ENCODE results near the gene GGTA1. TPM values are rescaled to one million over a fixed set of nuclear protein-coding genes. Genes with fewer than 3 reads are reported as not detected.

The GGTA1 gene
- total and polyA plus RNA-seq, 9 of the 15 experiments (the other 6 are each of a cell fraction or from before 2014, with no cell fraction given), result 0.04 to 0.15 TPM; not detected in 7

GRCh38 chr9:121445986-121446385 is 53.7 kb downstream of the GGTA1 start:
- Histone ChIP-seq H3K27me3 (ENCODE audit: control insufficient read depth in 2 of 2, insufficient read depth in 2 of 2, low read length in 2 of 2) (no peaks in the 10 kb centered on the region), H4K20me1 (replicated peaks; ENCODE audit: control insufficient read depth, insufficient read depth, low read length) (no peaks in the 10 kb centered on the region), H3K9me3 (replicated peaks; ENCODE audit: control insufficient read depth, insufficient read depth, low read depth, low read length) (no peaks in the 10 kb centered on the region), H3K4me2 (ENCODE audit: insufficient read depth, low read length) (no peak overlapping the region), H2AFZ (ENCODE audit: low read depth, low read length) (no peak overlapping the region), H3K4me3 (no peak overlapping the region), H3K4me1 (replicated peaks in 1 of 2; ENCODE audit: control insufficient read depth in 2 of 2, insufficient read depth in 2 of 2, low read length in 2 of 2) (no peaks in the 10 kb centered on the region; a peak in 1 of 5 replicates), H3K79me2 (ENCODE audit: control insufficient read depth, insufficient read depth, low read length) (no peaks in the 10 kb centered on the region), H3K9ac (ENCODE audit: insufficient read depth in 1 of 2, low read depth in 2 of 2, low read length in 2 of 2) (no peak overlapping the region), H3K36me3 (ENCODE audit: control insufficient read depth, insufficient read depth, low read length) (no peaks in the 10 kb centered on the region), H3K9me1 (ENCODE audit: control insufficient read depth, insufficient read depth, low read length) (no peaks in the 10 kb centered on the region), H3K27ac (ENCODE audit: extremely low read depth, low read depth, low read length) (no peak overlapping the region)
- ChIA-PET POLR2A (no interaction called here), CTCF (ENCODE audit: low intra/inter-chr PET ratio) (no interaction called here)
- FAIRE-seq (no peak), ATAC-seq (no peak), DNase-seq (ENCODE audit: extremely low read depth in 1 of 4, low spot score in 3 of 4) (no peak)
- BruUV-seq (replicated peaks), result no TSS peak
- intact Hi-C loops (cut with micrococcal nuclease) (no loop called here), in situ Hi-C loops (cut with MboI) (no loop called here)
- 43% methylated on average over 3 of the region's 3 CpGs for WGBS (ENCODE audit: insufficient coverage, low coverage, missing lambda C conversion rate)
- TF ChIP-seq ZNF740 (CRISPR knock-in tag; IDR thresholded peaks at IDR 0.05) (no peak), ZNF740 (tag; IDR thresholded peaks at IDR 0.05) (no peak), MEF2D (tag; conservative IDR thresholded peaks at IDR 0.05; ENCODE audit: low read depth) (no peak), SUPT5H (IDR thresholded peaks at IDR 0.05) (no peak), TAF9B (IDR thresholded peaks at IDR 0.05; ENCODE audit: partially characterized antibody) (no peak), POLR3A (IDR thresholded peaks at IDR 0.05; ENCODE audit: borderline replicate concordance, extremely low read depth, insufficient read depth, insufficient read length) (no peak), ZNF407 (IDR thresholded peaks at IDR 0.05; ENCODE audit: low read depth) (no peak), TEAD4 (IDR thresholded peaks at IDR 0.05; ENCODE audit: low read length) (no peak), TEAD4 (CRISPR knock-in tag; IDR thresholded peaks at IDR 0.05; ENCODE audit: borderline replicate concordance) (no peak), ZBTB49 (CRISPR knock-in tag; IDR thresholded peaks at IDR 0.05; ENCODE audit: borderline replicate concordance) (no peak)
